Activated CD8-positive, alpha-beta memory T cell treated with anti-CD3 and anti-CD28 coated beads, Interleukin-2, amount 50 U/mL, for 1 hour (primary cell): Measurements from ENCODE around the gene MAD2L1BP.
A peak's percentile ranks its signal among the peaks of the same experiment; 100 is the strongest.

ENCODE experiments used
- DNase-seq: peaks from one replicate; pipeline ENCODE4 v3.0.0-alpha.2; 2020; ENCODE audit errors: extremely low read depth

MAD2L1BP gene

GRCh38 chr6:43683708-43684455 is 48.2 kb downstream of the MAD2L1BP start:
- no peak for DNase-seq

GRCh38 chr6:43687079-43687436 is 51.4 kb downstream of the MAD2L1BP start:
- DNase-seq: no peak

- peak; percentile 40 for DNase-seq
Measured at GRCh38 chr6:43687437-43688347, 52.1 kb downstream of the MAD2L1BP start, which contains the start of gene MRPS18A. Gene MRPS18A (minus strand): TSS chr6:43687791. CDS start chr6:43687779, 12 bp downstream.

GRCh38 chr6:43689421-43689820 is 53.8 kb downstream of the MAD2L1BP start:
- no peak for DNase-seq
